ENCODE results near the gene MANSC4.

Gene MANSC4

GRCh38 chr12:27814411-27814810, 34.4 kb upstream of the MANSC4 start:
- ChIA-PET POLR2A (interaction anchor here (1.5 kb wide), 1 partner anchor 34 kb away, joined by 5 read pairs; the partner anchor contains the start of genes KLHL42 and MANSC4), CTCF (no interaction called here)
- DNase-seq (ENCODE audit: extremely low spot score), result no peak
- TF ChIP-seq ELF4 (IDR thresholded peaks at IDR 0.05) (no peak), NFRKB (IDR thresholded peaks at IDR 0.05) (no peak), ARNT (IDR thresholded peaks at IDR 0.05) (no peak), SUZ12 (IDR thresholded peaks at IDR 0.05) (no peak), HDGF (IDR thresholded peaks at IDR 0.05; ENCODE audit: borderline replicate concordance) (no peak), FOXA1 (IDR thresholded peaks at IDR 0.05) (no peak), L3MBTL2 (conservative IDR thresholded peaks at IDR 0.05) (no peak), FOXM1 (IDR thresholded peaks at IDR 0.05; ENCODE audit: borderline replicate concordance) (no peak), ZNF384 (IDR thresholded peaks at IDR 0.05) (no peak), LEF1 (IDR thresholded peaks at IDR 0.05; ENCODE audit: borderline replicate concordance) (no peak), CTBP1 (IDR thresholded peaks at IDR 0.05; ENCODE audit: borderline replicate concordance) (no peak), FOXK2 (IDR thresholded peaks at IDR 0.05) (no peak), SP1 (IDR thresholded peaks at IDR 0.05) (no peak)

GRCh38 chr12:27812502-27812901, 32.5 kb upstream of the MANSC4 start:
- no peak for DNase-seq (ENCODE audit: extremely low spot score)
- ChIA-PET CTCF (no interaction called here), POLR2A (no interaction called here)
- TF ChIP-seq ARNT (IDR thresholded peaks at IDR 0.05) (no peak), HDGF (IDR thresholded peaks at IDR 0.05; ENCODE audit: borderline replicate concordance) (no peak), SUZ12 (IDR thresholded peaks at IDR 0.05) (no peak), FOXA1 (IDR thresholded peaks at IDR 0.05) (no peak), FOXM1 (IDR thresholded peaks at IDR 0.05; ENCODE audit: borderline replicate concordance) (no peak), TARDBP (IDR thresholded peaks at IDR 0.05) (no peak), L3MBTL2 (conservative IDR thresholded peaks at IDR 0.05) (no peak), CTBP1 (IDR thresholded peaks at IDR 0.05; ENCODE audit: borderline replicate concordance) (no peak), SP1 (IDR thresholded peaks at IDR 0.05) (no peak), BHLHE40 (IDR thresholded peaks at IDR 0.05; ENCODE audit: borderline replicate concordance) (no peak)

GRCh38 chr12:27810756-27811155, 30.7 kb upstream of the MANSC4 start:
- ChIA-PET CTCF (no interaction called here), POLR2A (no interaction called here)
- DNase-seq (ENCODE audit: extremely low spot score), result no peak
- TF ChIP-seq LEF1 (IDR thresholded peaks at IDR 0.05; ENCODE audit: borderline replicate concordance), result no peak
- TF ChIP-seq HDGF (IDR thresholded peaks at IDR 0.05; ENCODE audit: borderline replicate concordance), result no peak
- TF ChIP-seq FOXM1 (IDR thresholded peaks at IDR 0.05; ENCODE audit: borderline replicate concordance), result no peak
- no peak for TF ChIP-seq PKNOX1 (IDR thresholded peaks at IDR 0.05)
- TF ChIP-seq SP1 (IDR thresholded peaks at IDR 0.05), result no peak
- TF ChIP-seq BHLHE40 (IDR thresholded peaks at IDR 0.05; ENCODE audit: borderline replicate concordance), result no peak
- no peak for TF ChIP-seq CTBP1 (IDR thresholded peaks at IDR 0.05; ENCODE audit: borderline replicate concordance)
- TF ChIP-seq L3MBTL2 (conservative IDR thresholded peaks at IDR 0.05), result no peak
- TF ChIP-seq TARDBP (IDR thresholded peaks at IDR 0.05), result no peak
- TF ChIP-seq ARNT (IDR thresholded peaks at IDR 0.05), result no peak
- no peak for TF ChIP-seq ELF4 (IDR thresholded peaks at IDR 0.05)
- no peak for TF ChIP-seq ZNF384 (IDR thresholded peaks at IDR 0.05)
- TF ChIP-seq FOXK2 (IDR thresholded peaks at IDR 0.05), result no peak
- TF ChIP-seq SUZ12 (IDR thresholded peaks at IDR 0.05), result no peak

GRCh38 chr12:27808841-27809240, 28.8 kb upstream of the MANSC4 start:
- no peak for DNase-seq (ENCODE audit: extremely low spot score)
- TF ChIP-seq L3MBTL2 (conservative IDR thresholded peaks at IDR 0.05) (no peak), FOXK2 (IDR thresholded peaks at IDR 0.05) (no peak), PKNOX1 (IDR thresholded peaks at IDR 0.05) (no peak), ZNF384 (IDR thresholded peaks at IDR 0.05) (no peak)
- ChIA-PET POLR2A (no interaction called here), CTCF (no interaction called here)

GRCh38 chr12:27807063-27807703, 27.1 kb upstream of the MANSC4 start:
- TF ChIP-seq ZNF384 (IDR thresholded peaks at IDR 0.05) (peak; percentile 59; the same call in 1 of the 2 replicates), BHLHE40 (IDR thresholded peaks at IDR 0.05; ENCODE audit: borderline replicate concordance) (no peak)
- ChIA-PET POLR2A (no interaction called here), CTCF (no interaction called here)
- no peak for DNase-seq (ENCODE audit: extremely low spot score)

GRCh38 chr12:27806259-27806658, 26.2 kb upstream of the MANSC4 start:
- no peak for DNase-seq (ENCODE audit: extremely low spot score)
- TF ChIP-seq BHLHE40 (IDR thresholded peaks at IDR 0.05; ENCODE audit: borderline replicate concordance) (no peak), FOXK2 (IDR thresholded peaks at IDR 0.05) (no peak), ARNT (IDR thresholded peaks at IDR 0.05) (no peak), PKNOX1 (IDR thresholded peaks at IDR 0.05) (no peak), FOXM1 (IDR thresholded peaks at IDR 0.05; ENCODE audit: borderline replicate concordance) (no peak), TARDBP (IDR thresholded peaks at IDR 0.05) (no peak)
- CTCF ChIA-PET, result no interaction called here
- POLR2A ChIA-PET, result interaction anchor here (1.0 kb wide), 1 partner anchor 9 kb away, joined by 4 read pairs; no protein-coding TSS in a partner anchor

- POLR2A ChIA-PET, result no interaction called here
- TF ChIP-seq NFRKB (IDR thresholded peaks at IDR 0.05), result no peak
- TF ChIP-seq HDGF (IDR thresholded peaks at IDR 0.05; ENCODE audit: borderline replicate concordance), result no peak
- no peak for TF ChIP-seq PKNOX1 (IDR thresholded peaks at IDR 0.05)
- TF ChIP-seq SUZ12 (IDR thresholded peaks at IDR 0.05), result no peak
- no peak for TF ChIP-seq L3MBTL2 (conservative IDR thresholded peaks at IDR 0.05)
- CTCF ChIA-PET, result no interaction called here
- no peak for DNase-seq (ENCODE audit: extremely low spot score)
These were observed 25.2 kb upstream of the MANSC4 start for GRCh38 chr12:27805238-27805637.
